T-helper 1 cell treated with Interleukin-12 subunit alpha and Interleukin-12 subunit beta and Interleukin-4 antibody, amounts not matched to agents 30 μg/mL and 1 μg/mL, for 36 hours (primary cell): ENCODE measurements around the gene DPEP3.
"Not testable (repeated sequence)": the region's sequence is repeated elsewhere in the genome, so short reads cannot be mapped to it uniquely, and the experiment has no call there.

Source experiments
- H3K27ac Mint-ChIP-seq: one replicate; pipeline ENCODE4 v1.8.0; 2021; ENCODE audit warnings: mild to moderate bottlenecking, mixed read lengths
- H3K27me3 Mint-ChIP-seq: one replicate; pipeline ENCODE4 v1.8.0; 2021; ENCODE audit warnings: low read depth, mixed read lengths
- H3K36me3 Mint-ChIP-seq: one replicate; pipeline ENCODE4 v1.8.0; 2021; ENCODE audit warnings: low read depth, mixed read lengths
- H3K4me1 Mint-ChIP-seq: one replicate; pipeline ENCODE4 v1.8.0; 2021; ENCODE audit warnings: low read depth, mixed read lengths
- H3K4me3 Mint-ChIP-seq: one replicate; pipeline ENCODE4 v1.8.0; 2021; ENCODE audit warnings: mild to moderate bottlenecking, moderate library complexity, mixed read lengths
- H3K9me3 Mint-ChIP-seq: one replicate; pipeline ENCODE4 v1.8.0; 2021; ENCODE audit warnings: mixed read lengths

Gene DPEP3

GRCh38 chr16:68000450-68000849 is 20.2 kb upstream of the DPEP3 start:
- Mint-ChIP-seq H3K27ac (peak overlapping the region; percentile 82), H3K9me3 (no peaks in the 10 kb centered on the region), H3K36me3 (no peaks in the 10 kb centered on the region), H3K4me3 (peak overlapping the region; percentile 74), H3K27me3 (no peaks in the 10 kb centered on the region), H3K4me1 (peaks cover 29% of the 10 kb centered on the region)

- H3K27ac Mint-ChIP-seq: peak overlapping the region; percentile 82
- no peaks in the 10 kb centered on the region for H3K36me3 Mint-ChIP-seq
- peaks cover 32% of the 10 kb centered on the region for H3K4me1 Mint-ChIP-seq
- peak overlapping the region; percentile 74 for H3K4me3 Mint-ChIP-seq
- no peaks in the 10 kb centered on the region for H3K9me3 Mint-ChIP-seq
- no peaks in the 10 kb centered on the region for H3K27me3 Mint-ChIP-seq
Observed at GRCh38 chr16:67999985-68000384, 19.7 kb upstream of the DPEP3 start.

- peak within 1 kb of the TSS; percentile 82 for H3K27ac Mint-ChIP-seq
- not testable (repeated sequence) for H3K27me3 Mint-ChIP-seq, H3K9me3 Mint-ChIP-seq, H3K36me3 Mint-ChIP-seq
- peak within 1 kb of the TSS; percentile 74 for H3K4me3 Mint-ChIP-seq
- H3K4me1 Mint-ChIP-seq: peaks cover 36% of the 10 kb centered on the region
Observed at GRCh38 chr16:67998779-67999688, 18.7 kb upstream of the DPEP3 start, which contains the start of gene DPEP2. Gene DPEP2 (minus strand): TSS chr16:67999484. CDS start chr16:67993212, 6,272 bp downstream.

GRCh38 chr16:67998231-67998778 is 18.0 kb upstream of the DPEP3 start:
- not testable (repeated sequence) for H3K9me3 Mint-ChIP-seq, H3K36me3 Mint-ChIP-seq, H3K27me3 Mint-ChIP-seq, H3K4me3 Mint-ChIP-seq, H3K27ac Mint-ChIP-seq
- peaks cover 42% of the 10 kb centered on the region for H3K4me1 Mint-ChIP-seq

- Mint-ChIP-seq H3K27me3 (no peaks in the 10 kb centered on the region), H3K9me3 (no peaks in the 10 kb centered on the region), H3K36me3 (no peaks in the 10 kb centered on the region), H3K4me1 (peaks cover 47% of the 10 kb centered on the region), H3K4me3 (no peak overlapping the region), H3K27ac (no peak overlapping the region)
Observed at GRCh38 chr16:67996666-67997065, 16.4 kb upstream of the DPEP3 start.

GRCh38 chr16:67995423-67995822 is 15.1 kb upstream of the DPEP3 start:
- peaks cover 44% of the 10 kb centered on the region for H3K4me1 Mint-ChIP-seq
- no peaks in the 10 kb centered on the region for H3K9me3 Mint-ChIP-seq
- no peaks in the 10 kb centered on the region for H3K27me3 Mint-ChIP-seq
- peak overlapping the region; percentile 57 for H3K27ac Mint-ChIP-seq
- no peaks in the 10 kb centered on the region for H3K36me3 Mint-ChIP-seq
- H3K4me3 Mint-ChIP-seq: peak overlapping the region; percentile 15

- peaks cover 30% of the 10 kb centered on the region for H3K4me1 Mint-ChIP-seq
Observed at GRCh38 chr16:67994040-67994408, 13.7 kb upstream of the DPEP3 start.

GRCh38 chr16:67993207-67994039 is 13.1 kb upstream of the DPEP3 start:
- Mint-ChIP-seq H3K9me3 (no peaks in the 10 kb centered on the region), H3K27me3 (no peaks in the 10 kb centered on the region), H3K36me3 (no peaks in the 10 kb centered on the region), H3K4me3 (peak overlapping the region; percentile 83), H3K27ac (peak overlapping the region; percentile 98), H3K4me1 (peaks cover 25% of the 10 kb centered on the region)

More at GRCh38 chr16:67994040-67994408, 13.7 kb upstream of the DPEP3 start:
- not testable (repeated sequence) for H3K27me3 Mint-ChIP-seq, H3K9me3 Mint-ChIP-seq, H3K36me3 Mint-ChIP-seq
- H3K4me3 Mint-ChIP-seq: peak overlapping the region; percentile 83
- H3K27ac Mint-ChIP-seq: peak overlapping the region; percentile 98

- no peak overlapping the region for H3K4me3 Mint-ChIP-seq
Observed at GRCh38 chr16:67992661-67993206, 12.4 kb upstream of the DPEP3 start.

GRCh38 chr16:67990018-67990386 is 9.7 kb upstream of the DPEP3 start:
- no peaks in the 10 kb centered on the region for H3K9me3 Mint-ChIP-seq
- no peak overlapping the region for H3K27ac Mint-ChIP-seq
- H3K36me3 Mint-ChIP-seq: peaks cover 2% of the 10 kb centered on the region
- peaks cover 21% of the 10 kb centered on the region for H3K4me1 Mint-ChIP-seq
- no peak overlapping the region for H3K4me3 Mint-ChIP-seq
- H3K27me3 Mint-ChIP-seq: no peaks in the 10 kb centered on the region

More at GRCh38 chr16:67992661-67993206, 12.4 kb upstream of the DPEP3 start:
- Mint-ChIP-seq H3K4me1 (peaks cover 30% of the 10 kb centered on the region), H3K27ac (peak overlapping the region; percentile 82), H3K36me3 (peaks cover 2% of the 10 kb centered on the region), H3K27me3 (no peaks in the 10 kb centered on the region), H3K9me3 (no peaks in the 10 kb centered on the region)

GRCh38 chr16:67989322-67990017 is 9.2 kb upstream of the DPEP3 start:
- no peak overlapping the region for H3K4me3 Mint-ChIP-seq
- no peak overlapping the region for H3K27ac Mint-ChIP-seq
- no peaks in the 10 kb centered on the region for H3K27me3 Mint-ChIP-seq
- no peaks in the 10 kb centered on the region for H3K9me3 Mint-ChIP-seq
- H3K36me3 Mint-ChIP-seq: peaks cover 2% of the 10 kb centered on the region
- peaks cover 23% of the 10 kb centered on the region for H3K4me1 Mint-ChIP-seq

GRCh38 chr16:67988675-67989074 is 8.4 kb upstream of the DPEP3 start:
- peaks cover 2% of the 10 kb centered on the region for H3K36me3 Mint-ChIP-seq
- H3K27ac Mint-ChIP-seq: no peak overlapping the region
- no peaks in the 10 kb centered on the region for H3K9me3 Mint-ChIP-seq
- no peak overlapping the region for H3K4me3 Mint-ChIP-seq
- H3K27me3 Mint-ChIP-seq: no peaks in the 10 kb centered on the region
- peaks cover 26% of the 10 kb centered on the region for H3K4me1 Mint-ChIP-seq

- H3K4me1 Mint-ChIP-seq: peaks cover 31% of the 10 kb centered on the region
- no peaks in the 10 kb centered on the region for H3K27me3 Mint-ChIP-seq
- peak overlapping the region; percentile 11 for H3K27ac Mint-ChIP-seq
- peaks cover 2% of the 10 kb centered on the region for H3K36me3 Mint-ChIP-seq
- no peaks in the 10 kb centered on the region for H3K9me3 Mint-ChIP-seq
- H3K4me3 Mint-ChIP-seq: no peak overlapping the region
Observed at GRCh38 chr16:67987460-67988160, 7.3 kb upstream of the DPEP3 start.
